ENCODE measurements around the gene MTUS2.

MTUS2 gene

DNA sequence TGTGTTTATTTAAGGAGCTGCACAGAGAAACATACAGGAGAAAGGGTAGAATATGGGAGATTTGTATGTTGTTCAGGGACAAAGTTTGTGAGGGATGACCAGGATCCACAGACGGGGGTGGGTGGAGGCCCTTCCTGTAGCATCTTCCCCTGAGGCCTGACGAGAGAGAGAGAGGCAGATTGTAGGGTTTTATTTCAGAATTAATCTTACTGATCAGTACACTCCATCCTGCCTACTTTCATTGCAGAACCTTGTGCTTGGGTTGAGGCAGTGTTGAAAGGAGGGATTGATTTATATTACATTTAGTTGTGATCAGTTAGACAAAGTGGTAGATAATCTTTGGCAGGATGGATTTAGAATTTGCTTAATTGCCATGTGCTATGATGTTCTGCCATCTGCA, 39.6 kb downstream of the MTUS2 start:
- no peak for DNase-seq

DNA sequence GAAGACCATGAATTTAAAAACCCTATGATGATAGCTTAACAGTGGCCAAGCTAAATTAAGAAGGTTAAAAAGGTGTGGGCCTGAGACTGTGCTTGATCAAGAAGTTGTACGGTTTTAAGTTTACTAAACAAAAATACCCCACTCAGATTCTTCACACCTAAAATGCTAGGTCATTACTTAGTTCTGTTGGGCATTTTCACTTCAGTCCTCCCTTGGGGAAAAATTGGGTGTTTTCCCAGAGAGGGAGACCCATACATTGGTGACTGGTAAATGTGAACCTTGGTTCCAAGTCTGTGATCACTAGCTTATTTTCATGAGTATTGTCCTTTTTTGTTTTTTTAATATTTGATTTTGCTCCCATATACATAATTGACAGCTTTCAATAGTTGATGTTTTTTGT, 44.4 kb downstream of the MTUS2 start:
- no peak for DNase-seq

DNA sequence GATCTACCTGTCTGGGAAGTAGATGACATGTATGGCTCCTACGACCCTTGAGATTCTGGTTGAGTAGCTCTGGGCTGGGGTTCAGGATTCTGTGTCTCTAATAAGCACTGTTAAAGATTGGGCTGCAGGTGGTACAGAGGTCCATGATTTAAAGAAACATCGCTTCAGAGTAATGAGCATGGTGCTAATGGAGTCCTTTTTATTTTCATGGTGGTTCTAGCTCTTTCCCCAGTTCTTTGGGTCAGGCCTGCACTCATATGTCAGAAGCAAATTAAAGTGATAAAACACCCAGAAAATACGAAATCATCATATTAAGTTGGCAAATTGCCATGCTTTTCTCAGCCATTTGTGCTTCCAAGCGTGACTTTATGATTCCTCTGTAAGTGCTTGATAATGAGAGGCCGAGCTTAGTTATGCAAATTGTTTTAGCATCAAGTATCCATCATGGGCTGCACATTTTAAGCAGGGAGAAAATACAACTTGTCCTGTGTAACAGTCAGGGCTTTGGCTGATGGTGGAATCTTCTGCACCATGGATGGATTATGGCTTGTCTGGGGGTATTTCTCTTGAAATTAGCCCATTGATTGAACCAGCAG, 45.1 kb downstream of the MTUS2 start:
- no peak for DNase-seq

DNA sequence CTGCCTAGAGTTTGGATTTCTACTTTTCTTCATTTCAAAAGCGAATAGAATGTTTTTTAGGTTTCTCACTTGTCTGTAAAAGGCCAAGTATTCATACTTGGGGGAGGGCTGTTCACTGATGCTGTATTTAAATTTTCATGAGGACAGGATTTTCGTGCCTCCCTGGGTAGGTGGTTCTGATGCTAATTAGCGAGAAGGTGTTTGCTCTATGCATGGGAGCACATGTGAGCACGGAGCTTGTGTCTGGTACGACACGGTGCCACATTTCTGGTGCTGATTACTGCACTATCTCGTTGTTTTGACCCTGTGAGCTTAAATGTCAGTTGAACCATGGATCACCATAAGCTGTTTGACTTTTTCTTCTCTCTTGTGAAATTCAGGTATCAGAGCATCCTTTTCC, 45.8 kb downstream of the MTUS2 start:
- DNase-seq, result no peak

DNA sequence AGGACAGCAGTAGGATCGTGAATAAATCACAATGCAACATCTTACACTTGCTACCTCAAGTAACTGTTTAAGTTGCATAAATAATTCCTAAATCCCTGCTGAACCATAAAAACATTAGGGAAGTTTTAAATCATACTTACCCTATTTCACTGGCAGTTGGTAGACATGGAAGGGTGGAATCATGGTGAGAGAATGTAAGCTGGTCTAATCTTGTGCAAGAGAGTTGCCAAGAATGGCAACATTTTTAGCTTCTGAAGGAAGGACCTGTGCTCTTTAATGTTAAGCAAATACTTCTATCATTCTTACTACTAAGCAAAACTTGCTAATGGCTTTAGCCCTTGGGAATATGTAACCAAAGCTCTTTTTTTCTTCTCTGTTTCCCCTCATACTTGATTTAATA, 46.8 kb downstream of the MTUS2 start:
- no peak for DNase-seq

DNA sequence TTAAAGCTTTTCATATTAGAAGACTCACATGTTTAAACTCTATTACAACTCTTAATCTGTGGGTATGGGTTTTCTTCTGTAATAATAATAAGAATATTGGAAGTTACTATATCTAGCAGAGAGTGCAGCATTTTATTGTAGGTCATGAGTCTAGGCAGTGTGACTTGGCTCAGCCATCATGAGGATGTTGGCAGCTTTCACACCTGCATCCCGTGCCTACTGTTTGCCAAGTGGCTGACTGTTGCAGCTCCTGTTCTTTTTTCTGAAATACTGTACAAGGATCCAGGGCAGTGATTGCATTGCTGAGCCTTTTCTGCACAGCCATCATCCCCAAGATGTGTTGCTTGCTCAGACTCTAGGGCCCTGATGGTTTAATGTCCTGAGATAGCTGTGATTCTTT, 47.4 kb downstream of the MTUS2 start:
- no peak for DNase-seq

DNA sequence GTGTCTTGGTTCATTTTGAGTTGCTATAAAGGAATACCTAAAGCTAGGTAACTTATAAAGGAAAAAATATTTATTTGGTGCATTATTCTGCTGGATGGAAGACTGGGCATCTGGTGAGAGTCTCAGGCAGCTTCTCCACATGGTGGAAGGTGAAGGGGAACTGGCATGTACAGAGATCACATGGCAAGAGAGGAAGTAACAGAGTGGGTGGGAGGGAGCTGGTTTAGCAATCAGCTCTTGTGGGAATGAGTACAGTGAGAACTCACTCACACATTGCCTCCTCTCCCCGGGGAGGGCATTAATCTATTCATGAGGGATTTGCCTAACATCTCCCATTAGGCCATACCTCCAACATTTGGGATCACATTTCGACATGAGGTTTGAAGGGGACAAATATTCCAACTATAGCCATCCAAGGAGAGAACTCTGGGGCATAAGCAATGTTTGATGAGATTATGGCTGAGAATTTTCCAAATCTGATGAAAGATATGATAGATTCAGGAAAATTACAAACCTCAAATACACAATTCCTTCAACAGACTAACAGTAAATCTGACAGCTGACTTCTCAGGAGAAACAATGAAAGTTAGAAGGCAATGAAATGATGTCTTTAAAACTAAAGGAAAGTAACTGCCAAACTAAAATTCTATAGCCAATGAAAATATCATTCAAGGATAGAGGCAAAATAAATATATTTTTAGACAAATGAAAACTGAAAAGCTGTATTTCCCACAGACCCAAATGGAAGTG, 52.5 kb downstream of the MTUS2 start:
- DNase-seq, result no peak

DNA sequence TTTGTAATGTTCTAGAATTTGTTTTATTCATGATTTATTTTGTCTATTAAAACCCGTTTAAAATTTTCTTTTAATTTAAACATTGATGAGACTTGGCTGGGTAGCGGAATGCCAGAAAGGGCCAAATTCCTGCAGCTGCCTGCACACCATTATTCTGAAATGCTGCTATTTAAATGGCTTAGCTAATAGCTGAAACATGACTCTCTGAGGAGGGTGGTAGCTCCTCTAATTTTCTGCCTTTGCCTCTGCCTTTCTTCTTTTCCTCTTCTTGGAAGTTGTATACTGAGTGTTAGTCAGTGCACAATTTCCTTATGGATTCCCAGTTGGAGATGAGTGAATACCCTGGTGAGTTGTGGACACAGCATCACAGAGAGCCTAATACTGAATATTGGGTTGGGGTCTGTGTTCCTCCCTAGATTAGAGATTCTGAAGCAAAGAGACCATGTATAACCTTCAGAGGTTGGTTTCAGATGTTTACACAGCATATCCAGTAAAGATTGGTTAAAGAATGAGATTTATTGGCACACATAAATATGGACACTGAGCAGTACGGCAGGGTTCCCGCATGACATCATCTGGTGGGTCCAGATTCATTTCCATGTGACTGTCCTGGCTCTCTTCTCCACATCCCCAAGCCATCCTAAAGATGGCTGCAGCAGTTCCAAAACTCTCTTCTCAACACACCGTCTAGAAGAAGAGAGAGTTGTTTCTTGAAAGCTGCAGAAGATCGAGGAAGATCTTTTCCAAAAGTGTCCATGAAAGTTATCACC, 55.9 kb downstream of the MTUS2 start:
- DNase-seq, result no peak

DNA sequence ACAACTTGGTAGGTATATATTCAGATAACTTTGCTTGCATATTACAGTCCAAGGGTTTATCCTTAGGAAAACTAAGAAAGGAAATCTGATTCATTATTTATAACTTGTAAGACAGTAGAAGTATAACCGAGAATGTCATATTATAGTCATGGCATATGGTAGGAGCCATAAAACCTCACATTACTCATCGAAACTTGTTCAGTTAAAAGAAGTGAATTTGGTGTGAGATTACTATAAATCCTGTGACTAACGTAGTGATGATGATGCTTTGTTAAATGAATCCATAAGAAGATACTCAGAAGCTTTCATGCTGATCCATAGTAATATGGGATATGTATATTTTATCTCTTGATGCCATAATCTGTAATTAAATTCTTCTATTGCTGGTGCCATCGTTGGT, 57.3 kb downstream of the MTUS2 start:
- no peak for DNase-seq

DNA sequence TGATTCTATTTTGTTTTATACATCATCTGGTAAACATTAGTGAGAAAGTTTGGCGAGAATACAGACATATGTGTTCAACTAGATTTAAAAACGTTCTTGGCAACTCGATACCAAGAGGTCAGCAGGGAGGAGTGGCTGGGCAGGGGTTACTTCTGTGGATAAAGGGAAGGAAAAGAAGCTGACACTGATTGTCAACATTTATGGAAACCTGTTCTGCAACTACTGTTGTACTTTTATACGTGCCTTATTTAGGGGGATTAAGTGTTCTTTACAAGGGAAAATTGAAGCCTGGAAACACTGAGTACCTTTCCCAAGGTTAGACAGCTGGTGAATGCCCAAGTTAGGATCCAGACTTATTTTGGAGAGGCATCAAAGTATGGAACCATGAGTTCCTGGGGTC, 65.0 kb downstream of the MTUS2 start:
- no peak for DNase-seq

DNA sequence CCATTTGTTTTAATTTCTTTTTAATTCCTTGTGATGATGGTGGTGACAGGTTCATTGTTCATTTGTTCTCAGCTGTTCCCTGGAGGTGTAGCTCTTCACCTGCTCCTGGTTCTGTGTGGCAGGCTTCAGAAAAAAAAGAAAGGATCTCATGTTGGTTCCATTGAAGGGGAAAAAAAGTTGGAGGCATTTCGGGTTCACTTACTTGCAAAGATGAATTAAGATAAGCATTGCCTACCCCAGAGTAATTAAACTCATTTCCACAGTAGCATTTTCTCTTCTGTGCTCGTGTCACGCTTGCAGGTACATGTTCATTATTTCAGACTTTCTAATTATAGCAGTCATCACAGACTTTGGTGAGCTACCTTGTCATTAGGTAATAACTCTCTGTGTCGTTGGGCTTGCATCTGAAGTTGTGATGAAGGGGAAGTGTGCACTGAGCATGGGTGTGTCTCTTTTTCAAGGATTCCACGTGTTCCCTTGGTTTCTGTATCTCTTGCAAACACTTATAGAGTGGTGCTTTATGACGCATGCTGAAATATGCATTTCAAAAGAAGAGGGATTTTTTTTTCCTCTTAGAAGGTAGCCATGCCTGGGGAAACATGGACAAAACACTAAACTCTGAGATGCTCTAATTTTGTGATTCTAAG, 69.1 kb downstream of the MTUS2 start:
- no peak for DNase-seq

DNA sequence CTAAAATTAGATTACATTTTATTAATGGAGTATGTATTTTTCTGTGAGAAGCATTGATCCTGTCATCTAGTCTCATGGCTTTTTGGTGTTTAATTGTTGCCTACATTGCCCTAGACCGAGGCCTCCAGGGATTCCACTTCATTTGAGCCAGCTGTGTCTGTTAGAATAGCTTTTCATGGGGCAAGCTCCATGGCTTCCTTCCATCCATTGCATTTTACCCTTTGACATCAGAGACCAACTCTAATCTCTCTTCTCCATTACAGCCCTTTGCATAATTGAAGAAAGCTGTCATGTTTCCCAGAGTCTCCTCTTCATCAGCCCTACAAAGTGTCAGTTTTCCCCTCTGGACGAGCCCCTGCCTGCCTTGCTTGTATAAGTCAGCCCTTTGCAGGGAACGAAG, 70.6 kb downstream of the MTUS2 start:
- DNase-seq, result no peak

DNA sequence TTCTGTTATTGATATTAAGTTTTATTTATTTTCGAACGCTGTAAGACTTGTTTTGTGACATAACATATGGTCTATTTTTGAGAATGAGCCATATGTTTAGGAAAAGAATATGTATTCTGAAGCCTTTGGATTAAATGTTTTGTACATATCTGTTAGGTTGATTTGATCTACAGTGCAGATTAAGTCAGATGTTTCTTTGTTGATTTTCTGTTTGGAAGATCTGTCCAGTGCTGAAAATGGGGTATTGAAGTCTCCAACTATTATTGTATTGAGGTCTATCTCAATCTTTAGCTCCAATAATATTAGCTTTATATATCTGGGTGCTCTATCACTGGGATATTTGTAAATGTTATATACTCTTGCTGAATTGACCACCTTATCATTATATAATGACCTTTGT, 97.9 kb downstream of the MTUS2 start:
- DNase-seq, result no peak

DNA sequence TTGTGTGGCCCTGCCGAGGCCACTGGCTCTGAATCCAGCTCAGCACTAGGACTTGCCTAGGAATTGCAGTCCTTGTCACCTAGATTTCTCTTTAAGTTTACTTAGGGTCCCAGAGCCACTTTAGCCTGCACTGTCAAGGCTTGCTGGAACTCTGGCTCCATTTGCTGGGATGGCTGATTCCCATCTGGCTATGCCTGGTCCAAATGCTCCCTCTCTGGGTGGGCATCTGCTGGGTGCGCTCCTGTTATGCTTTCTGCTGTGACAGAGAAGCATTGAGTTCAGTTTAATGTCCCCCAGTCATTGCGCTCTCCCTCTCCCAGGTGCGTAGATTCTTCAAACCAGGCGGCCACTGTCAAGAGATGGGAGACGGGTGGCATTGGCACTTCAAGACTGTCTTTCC, 102.2 kb downstream of the MTUS2 start:
- DNase-seq, result no peak

DNA sequence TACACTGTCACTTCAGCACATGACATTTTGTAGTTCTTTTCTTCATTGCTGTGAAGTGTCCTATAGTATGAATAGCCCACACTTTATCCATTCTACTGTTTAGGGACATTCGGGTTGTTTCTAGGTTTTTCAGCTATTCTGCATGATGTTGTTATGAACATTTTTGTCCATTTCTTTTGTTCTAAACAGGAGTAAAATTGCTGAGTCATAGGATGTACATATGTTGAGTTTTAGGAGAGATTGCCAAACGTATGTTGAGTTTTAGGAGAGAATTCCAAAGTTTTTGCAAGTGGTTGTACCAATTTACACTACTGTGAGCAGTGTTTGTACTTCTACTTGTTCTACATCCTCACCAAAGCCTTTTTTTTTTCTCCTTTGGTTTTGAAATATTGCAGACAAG, 115.0 kb downstream of the MTUS2 start:
- no peak for DNase-seq

DNA sequence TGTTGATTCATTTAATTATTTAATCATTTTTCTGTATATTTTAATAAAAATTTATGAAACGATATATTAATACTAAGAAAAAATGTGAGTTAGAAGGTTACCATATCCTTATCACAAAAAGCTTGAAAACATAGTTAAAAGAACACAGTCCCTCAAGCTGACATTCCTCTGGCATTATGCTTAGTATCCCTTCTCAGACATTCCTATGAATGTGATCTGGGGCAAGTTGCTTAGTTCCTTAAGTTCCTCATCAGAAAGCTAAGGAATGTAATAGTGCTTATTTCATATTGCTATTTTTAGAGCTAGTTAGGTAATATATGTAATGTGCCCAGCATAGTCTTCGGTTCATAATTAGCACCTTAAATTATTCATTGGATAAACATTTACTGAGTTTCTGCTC, 122.8 kb downstream of the MTUS2 start:
- no peak for DNase-seq

DNA sequence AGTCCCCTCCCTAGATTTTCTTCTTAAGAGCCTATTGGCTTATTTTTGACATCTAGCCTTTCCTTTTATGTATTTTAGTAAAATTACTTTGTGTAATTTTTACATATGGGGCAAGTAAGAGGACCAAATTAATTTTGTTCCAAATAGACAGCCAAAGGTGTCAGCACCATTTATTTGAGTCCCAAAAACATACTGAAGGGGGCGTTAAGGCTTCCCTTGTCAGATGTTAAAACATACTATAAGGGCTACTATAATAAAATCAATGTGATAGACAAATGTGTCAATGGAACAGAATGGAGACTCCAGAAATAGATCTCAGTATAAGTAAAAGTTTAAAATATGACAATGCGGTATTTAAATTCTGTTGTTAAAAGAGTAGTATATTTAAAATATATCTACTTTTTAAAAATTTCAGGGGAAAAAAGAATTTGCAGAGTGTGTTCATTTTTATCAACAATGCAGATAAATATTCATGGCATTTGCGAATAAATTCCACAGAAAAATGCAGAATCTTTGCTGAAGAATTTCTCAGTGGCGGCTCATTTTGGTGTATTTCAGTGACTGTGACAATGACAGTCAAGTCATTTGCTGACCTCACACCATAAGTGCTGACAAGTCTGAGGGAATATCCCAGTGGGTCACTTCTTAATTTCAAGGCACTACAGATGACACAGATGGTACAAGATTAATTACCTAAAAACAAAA, 133.7 kb downstream of the MTUS2 start:
- DNase-seq, result no peak

DNA sequence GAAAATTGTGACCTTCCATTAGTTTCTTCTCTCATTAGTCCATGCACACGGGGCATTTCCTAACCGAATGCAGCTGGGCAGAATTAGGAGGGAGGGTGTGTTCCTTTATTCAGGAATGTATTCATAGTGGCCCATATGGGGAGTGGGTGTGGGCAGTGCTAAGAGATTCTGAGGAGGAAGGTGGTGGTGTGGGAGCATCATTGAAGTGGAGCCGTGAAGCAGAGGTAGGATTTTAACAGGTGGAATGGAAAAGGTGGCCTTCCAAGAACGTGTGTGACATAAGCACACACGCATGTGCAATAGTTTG, 134.2 kb downstream of the MTUS2 start:
- no peak for DNase-seq

DNA sequence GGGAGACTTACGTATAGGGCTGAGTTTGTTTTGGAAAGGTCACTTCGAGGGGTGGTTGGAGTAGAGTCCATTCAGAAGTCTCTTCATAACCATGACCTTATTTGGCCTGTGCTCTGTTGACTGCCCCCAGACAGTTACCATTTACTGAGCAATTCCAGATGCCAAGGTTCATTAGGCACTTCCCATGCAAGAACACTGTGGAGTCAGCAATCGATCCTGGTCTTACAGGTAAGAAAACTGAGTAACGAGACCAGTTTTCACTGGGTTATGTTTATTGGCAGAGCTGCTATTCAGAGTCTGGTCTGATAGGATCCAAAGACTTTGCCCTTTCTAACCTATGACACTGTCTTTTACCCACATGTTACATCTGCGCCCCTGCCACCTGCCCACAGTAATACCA, 134.7 kb downstream of the MTUS2 start:
- no peak for DNase-seq

DNA sequence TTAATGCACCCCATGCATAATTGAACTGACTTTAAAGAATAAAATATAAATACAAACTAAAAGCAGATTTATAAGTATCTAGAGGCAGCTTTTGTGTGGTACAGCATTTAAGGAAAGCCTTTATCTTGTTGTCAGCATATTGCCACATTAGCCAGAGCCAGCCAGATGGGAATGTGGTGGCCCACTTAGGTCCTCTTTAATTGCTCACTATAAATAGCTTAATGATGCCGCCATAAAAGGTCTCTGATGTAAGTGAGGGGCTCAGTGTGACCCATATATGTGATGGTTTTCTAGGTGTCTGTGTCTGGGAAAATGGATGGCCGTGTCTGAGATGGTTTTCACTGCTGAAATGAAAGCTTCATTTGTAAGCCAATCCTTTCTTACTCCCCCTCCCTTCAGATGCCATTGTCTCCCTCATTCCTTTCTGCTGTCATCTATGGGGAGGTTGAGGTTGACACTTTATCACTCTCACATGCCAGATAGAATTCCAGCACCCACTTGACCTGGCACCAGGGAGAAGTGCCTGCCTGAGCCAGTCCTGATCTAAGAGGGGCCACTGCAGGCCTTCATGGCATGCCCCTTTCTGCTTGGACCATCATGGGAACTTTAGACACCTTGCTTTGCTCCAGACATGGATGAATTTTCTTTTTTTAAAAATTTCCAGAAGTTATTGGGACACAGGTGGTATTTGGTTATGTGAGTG, 135.3 kb downstream of the MTUS2 start:
- no peak for DNase-seq

DNA sequence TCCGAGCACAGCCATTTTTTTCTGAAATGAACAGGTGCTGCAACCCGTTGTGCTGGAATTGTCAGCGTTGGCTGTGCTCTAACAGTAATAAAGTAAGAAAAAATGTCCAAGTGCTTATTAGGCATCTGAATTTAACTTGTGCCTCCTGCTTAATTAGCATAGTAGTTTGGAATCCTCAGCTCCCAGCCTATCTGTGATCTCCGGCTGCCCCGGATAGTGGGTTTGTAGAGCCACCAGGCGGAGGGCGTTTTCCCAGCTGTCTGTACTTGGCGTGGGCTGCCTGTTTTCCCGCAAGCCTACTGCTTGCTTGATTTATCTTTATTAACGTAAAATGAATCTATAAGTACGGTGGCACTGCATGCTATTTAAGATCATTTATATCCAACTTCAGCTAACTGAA, 137.9 kb downstream of the MTUS2 start:
- no peak for DNase-seq

DNA sequence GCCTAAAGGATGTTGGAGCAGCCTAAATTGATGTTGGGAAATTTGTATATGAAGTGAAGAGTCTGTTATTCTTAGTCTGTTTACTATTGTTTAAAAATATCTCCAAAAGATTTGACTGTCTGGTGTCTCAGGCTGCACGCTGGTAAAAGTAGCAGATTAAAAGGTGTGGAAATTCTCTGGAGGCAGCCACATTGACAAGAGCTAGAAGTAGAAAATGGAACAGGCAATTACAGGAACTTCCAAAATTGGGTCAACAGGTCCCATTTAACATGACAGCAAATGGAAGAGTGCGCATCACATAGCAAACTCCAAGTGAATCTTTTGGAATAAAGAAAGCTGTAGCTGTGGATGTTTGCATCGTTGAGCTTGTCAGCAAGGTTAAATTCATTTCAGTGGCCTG, 138.3 kb downstream of the MTUS2 start:
- no peak for DNase-seq

DNA sequence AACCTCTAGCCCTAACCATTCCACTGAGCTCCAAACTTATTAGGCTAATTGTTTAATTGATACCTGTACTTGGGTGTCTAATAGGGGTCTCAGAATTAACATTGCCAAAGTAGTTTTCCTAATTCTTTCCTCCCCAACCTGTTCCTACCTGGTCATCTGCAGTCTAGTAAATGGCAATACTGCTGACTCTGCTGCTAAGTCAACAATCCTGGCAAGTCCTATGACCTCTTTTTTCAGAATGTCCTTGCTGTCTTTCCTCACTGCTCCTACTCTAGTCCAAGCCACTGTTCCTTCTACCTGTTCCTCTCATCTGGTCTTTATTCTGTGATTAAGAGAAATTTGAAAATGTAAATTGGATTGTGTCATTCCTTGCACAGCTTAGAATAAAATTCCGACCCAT, 143.9 kb downstream of the MTUS2 start:
- DNase-seq, result no peak
